GM12872 (cell line): ENCODE results near the gene ST6GALNAC6.

Experiments
- CTCF ChIP-seq: IDR thresholded peaks from 3 replicates; pipeline ENCODE4 v1.5.1; 2011; ENCODE audit warnings: low read depth, mild to moderate bottlenecking, low read length, moderate library complexity; ENCODE audit not compliant: insufficient read depth

ST6GALNAC6 gene

GRCh38 chr9:127844821-127845359, 54.5 kb downstream of the ST6GALNAC6 start:
- no peak for TF ChIP-seq CTCF

GRCh38 chr9:127841087-127841835, 58.1 kb downstream of the ST6GALNAC6 start:
- TF ChIP-seq CTCF: no peak

- no peak for TF ChIP-seq CTCF
Measured at GRCh38 chr9:127838375-127839078, 60.9 kb downstream of the ST6GALNAC6 start.

GRCh38 chr9:127837346-127837745, 62.1 kb downstream of the ST6GALNAC6 start:
- TF ChIP-seq CTCF: no peak

GRCh38 chr9:127835991-127836516, 63.3 kb downstream of the ST6GALNAC6 start:
- no peak for TF ChIP-seq CTCF
